NB4 (cell line): ENCODE measurements around the gene NFIB.

Experiments
- DNase-seq: peaks from one replicate; pipeline ENCODE4 v3.0.0; 2010; ENCODE audit warnings: low read depth
- H3K4me3 ChIP-seq: one replicate; pipeline ENCODE4 v1.5.1; 2011; ENCODE audit warnings: mild to moderate bottlenecking, low read depth, low read length, moderate library complexity
- MYC ChIP-seq: IDR thresholded peaks from 2 replicates; pipeline ENCODE4 v1.6.1; 2011; ENCODE audit warnings: low read depth, low read length
- POLR2A ChIP-seq: IDR thresholded peaks from 2 replicates; pipeline ENCODE4 v1.6.1; 2011; ENCODE audit warnings: mild to moderate bottlenecking; ENCODE audit not compliant: insufficient read length; ENCODE audit errors: extremely low read depth
- TF ChIP-seq, protein P1 (sequence below): IDR thresholded peaks from 2 replicates; pipeline ENCODE4 v1.6.1; 2011; ENCODE audit warnings: low read depth, low read length
- TF ChIP-seq, protein P2 (sequence below): IDR thresholded peaks from one replicate; pipeline ENCODE4 v1.5.1; 2012; ENCODE audit warnings: low read depth, low read length

NFIB gene

DNA sequence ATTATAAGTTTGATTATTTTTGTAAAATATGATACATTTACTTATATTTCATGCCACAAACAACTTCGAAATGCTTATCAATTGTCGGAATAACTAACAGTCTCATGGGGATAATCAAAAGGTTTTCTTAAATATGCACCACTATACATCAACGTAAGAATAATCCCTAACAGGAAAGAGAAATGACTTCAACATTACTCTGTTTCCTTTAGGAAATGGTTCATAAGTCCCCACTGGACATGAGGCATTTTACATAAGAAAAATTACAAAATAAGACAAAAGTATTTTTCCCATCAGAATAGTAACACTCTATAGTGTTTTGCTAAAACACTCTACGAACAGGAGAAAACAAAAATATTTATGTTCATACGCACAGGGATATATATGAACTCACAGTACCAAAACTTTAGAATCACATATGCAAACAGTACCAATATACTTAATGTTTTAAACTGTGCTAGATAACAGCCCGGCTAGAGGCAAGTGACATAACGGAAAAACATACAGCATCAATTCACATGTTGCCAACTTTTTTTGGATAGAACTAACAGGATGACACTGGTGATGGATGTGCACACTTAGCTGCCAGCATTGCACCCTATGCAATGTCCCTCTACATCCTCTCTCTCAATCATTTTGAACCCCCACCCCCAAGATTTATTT, 120.5 kb downstream of the NFIB start:
- no peak overlapping the region for H3K4me3 ChIP-seq
- TF ChIP-seq POLR2A, result no peak
- TF ChIP-seq, protein P1, sequence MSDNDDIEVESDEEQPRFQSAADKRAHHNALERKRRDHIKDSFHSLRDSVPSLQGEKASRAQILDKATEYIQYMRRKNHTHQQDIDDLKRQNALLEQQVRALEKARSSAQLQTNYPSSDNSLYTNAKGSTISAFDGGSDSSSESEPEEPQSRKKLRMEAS, result no peak
- no peak for DNase-seq

DNA sequence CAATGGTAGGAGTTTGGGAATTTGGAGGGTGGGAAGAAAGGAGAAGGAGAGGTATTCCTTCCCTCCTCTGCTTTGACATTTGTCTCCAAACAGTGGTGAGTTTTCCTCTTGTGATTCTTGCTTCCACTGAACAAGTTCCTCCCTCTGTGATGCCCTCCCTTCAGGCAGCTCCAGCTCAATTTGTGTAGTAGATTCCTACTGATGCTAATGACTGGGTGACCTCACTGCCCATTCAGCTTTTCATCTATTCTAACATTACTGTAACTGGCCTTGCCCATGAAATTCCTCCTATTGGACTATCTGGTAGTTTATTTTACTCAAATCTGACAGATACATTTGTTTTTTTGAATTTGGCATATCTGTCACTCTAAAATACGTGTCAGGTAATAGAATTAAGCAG, 121.4 kb downstream of the NFIB start:
- DNase-seq, result no peak
- H3K4me3 ChIP-seq, result no peak overlapping the region
- TF ChIP-seq, protein P2, sequence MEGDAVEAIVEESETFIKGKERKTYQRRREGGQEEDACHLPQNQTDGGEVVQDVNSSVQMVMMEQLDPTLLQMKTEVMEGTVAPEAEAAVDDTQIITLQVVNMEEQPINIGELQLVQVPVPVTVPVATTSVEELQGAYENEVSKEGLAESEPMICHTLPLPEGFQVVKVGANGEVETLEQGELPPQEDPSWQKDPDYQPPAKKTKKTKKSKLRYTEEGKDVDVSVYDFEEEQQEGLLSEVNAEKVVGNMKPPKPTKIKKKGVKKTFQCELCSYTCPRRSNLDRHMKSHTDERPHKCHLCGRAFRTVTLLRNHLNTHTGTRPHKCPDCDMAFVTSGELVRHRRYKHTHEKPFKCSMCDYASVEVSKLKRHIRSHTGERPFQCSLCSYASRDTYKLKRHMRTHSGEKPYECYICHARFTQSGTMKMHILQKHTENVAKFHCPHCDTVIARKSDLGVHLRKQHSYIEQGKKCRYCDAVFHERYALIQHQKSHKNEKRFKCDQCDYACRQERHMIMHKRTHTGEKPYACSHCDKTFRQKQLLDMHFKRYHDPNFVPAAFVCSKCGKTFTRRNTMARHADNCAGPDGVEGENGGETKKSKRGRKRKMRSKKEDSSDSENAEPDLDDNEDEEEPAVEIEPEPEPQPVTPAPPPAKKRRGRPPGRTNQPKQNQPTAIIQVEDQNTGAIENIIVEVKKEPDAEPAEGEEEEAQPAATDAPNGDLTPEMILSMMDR, result no peak
- TF ChIP-seq, protein P1, result no peak
- TF ChIP-seq POLR2A (no peak), MYC (no peak)

DNA sequence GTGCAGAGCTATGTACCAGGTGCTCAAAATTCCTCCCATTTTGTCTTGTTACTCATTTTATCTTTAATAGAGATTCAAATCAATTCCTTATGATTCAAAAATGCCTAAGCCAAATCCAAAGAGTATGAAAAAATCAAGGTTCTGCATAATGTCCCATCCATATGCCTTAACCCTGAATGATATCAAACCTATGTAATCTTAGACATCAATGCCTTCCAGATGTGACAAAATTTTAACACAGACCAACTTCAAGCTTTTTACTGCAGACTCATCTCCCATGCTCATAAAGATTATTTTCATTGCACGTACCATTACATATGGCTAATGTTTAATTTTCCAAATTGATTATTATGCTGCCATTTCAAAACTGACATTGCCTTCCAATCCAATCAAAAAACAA, 122.4 kb downstream of the NFIB start:
- no peak for DNase-seq
- no peak overlapping the region for H3K4me3 ChIP-seq
- TF ChIP-seq MYC (no peak), POLR2A (no peak)
- TF ChIP-seq, protein P1, result no peak
- TF ChIP-seq, protein P2, result no peak

DNA sequence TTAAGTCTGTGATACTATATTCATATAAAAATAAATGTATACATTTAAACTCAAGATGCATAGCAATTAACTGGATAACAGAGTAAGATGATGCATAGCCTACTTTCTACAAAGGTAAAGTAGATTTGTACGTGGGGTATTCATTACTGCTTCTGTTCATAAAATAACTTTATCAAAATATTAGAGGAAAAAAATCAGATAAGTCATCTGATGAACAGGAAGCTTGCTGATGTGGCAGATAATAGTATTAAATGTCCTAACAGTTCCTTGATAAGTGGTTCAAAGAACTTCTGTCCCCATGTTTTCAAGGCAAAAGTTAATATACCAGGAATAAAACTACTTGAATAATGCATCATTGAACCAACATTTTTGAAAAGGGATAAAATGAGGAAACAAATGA, 123.7 kb downstream of the NFIB start:
- H3K4me3 ChIP-seq, result no peak overlapping the region
- no peak for DNase-seq
- TF ChIP-seq MYC (no peak), POLR2A (no peak)
- TF ChIP-seq, protein P2, result no peak
- TF ChIP-seq, protein P1, result no peak

DNA sequence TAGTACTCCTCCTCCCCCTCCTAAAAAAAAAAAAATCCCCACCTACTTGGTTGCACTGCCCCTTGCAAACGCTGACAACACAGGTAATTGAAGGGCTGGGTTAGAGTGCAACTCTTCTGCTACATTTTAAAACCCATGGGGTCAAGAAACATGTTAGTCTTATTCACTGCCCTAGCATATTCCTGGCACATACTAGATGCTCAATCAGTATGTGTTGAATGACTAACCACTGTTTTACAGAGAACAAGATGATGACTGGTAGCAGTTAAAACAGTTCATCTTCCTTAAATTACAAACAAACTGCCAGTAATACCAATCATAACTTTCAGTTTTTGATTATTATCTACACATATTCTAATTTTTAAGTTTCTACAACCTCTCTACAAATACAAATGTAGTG, 124.4 kb downstream of the NFIB start:
- TF ChIP-seq MYC (no peak), POLR2A (no peak)
- TF ChIP-seq, protein P2, result no peak
- TF ChIP-seq, protein P1, result no peak
- no peak for DNase-seq
- no peak overlapping the region for H3K4me3 ChIP-seq

DNA sequence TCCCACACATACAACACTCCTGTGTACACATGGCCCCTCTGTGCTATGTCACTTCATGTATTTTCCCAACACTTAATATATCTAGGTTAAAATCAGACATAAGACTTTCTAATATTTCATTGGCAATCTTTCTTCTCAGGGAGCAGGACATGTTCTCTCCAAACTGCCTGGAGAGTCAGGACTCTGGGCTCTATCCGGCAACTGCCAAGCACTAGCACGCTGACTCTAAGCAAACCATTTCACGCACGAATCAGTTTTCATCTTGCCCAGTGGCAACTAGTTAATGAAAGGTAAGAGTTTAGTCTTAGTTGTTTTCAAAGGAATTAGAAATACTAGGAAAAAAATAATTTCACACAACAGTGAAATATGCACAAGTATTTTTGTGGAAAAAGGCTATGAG, 124.8 kb downstream of the NFIB start:
- no peak overlapping the region for H3K4me3 ChIP-seq
- DNase-seq, result no peak
- TF ChIP-seq MYC, result no peak
- TF ChIP-seq POLR2A, result no peak
- TF ChIP-seq, protein P2, result no peak
- TF ChIP-seq, protein P1, result no peak
